Peyer's patch (tissue), 4 donors: ENCODE data around the gene ARSG. TPM values are rescaled to one million over a fixed set of nuclear protein-coding genes. Genes with fewer than 3 reads are reported as not detected.

ENCODE experiments used
- DNase-seq, 3 donors: peaks; one replicate each; pipeline ENCODE4 v3.0.0-alpha.2; 2017 to 2019
- H3K27ac ChIP-seq, 4 donors: fragments of 200-600 bp; sonication (generic); one replicate each; pipeline ENCODE4 v1.5.1; 2016 to 2019
- H3K27me3 ChIP-seq, 2 donors: fragments of 200-600 bp; sonication (generic); one replicate each; pipeline ENCODE4 v1.5.1; 2019
- H3K36me3 ChIP-seq, 3 donors: fragments of 200-600 bp; sonication (generic); one replicate each; pipeline ENCODE4 v1.5.1; 2016 to 2019
- H3K4me1 ChIP-seq, 4 donors: fragments of 200-600 bp; sonication (generic); one replicate each; pipeline ENCODE4 v1.5.1; 2016 to 2019
- H3K4me3 ChIP-seq, 4 donors: fragments of 200-600 bp; sonication (generic); 1 replicate in 3 of 4; 2 replicates in 1 of 4; pipeline ENCODE4 v1.5.1; 2016 to 2019; ENCODE audit warnings: mild to moderate bottlenecking in 1 of 4
- H3K9me3 ChIP-seq, 4 donors: fragments of 200-600 bp; sonication (generic); one replicate each; pipeline ENCODE4 v1.5.1; 2016 to 2019; ENCODE audit warnings: mild to moderate bottlenecking in 1 of 4
- CTCF ChIP-seq, 6 experiments: fragments of 450-650 bp in 4 of 6; fragments of 200-600 bp in 2 of 6; sonication (generic) in 1 of 6; IDR thresholded peaks; one replicate each; pipeline ENCODE4 v1.5.1; 2017 to 2019; ENCODE audit warnings: antibody characterized with exemption in 6 of 6, mild to moderate bottlenecking in 3 of 6, moderate library complexity in 1 of 6
- POLR2A ChIP-seq, 2 donors: fragments of 450-650 bp; IDR thresholded peaks; one replicate each; pipeline ENCODE4 v1.5.1; 2017; ENCODE audit warnings: antibody characterized with exemption in 2 of 2, mild to moderate bottlenecking in 2 of 2, moderate library complexity in 2 of 2
- total RNA-seq, 4 donors: library from RNA; depleted of rRNA; stranded (reverse); fragments of >200 nt; gene quantifications; one replicate each; pipeline ENCODE4 v1.1.0, GENCODE V29; 2016

The ARSG gene
- total RNA-seq, 4 donors from 2014 or later, result 0.70 to 29.7 (median 2.0) TPM

- Histone ChIP-seq H3K9me3 (no peaks in the 10 kb centered on the region), H3K27ac (no peak overlapping the region), H3K27me3 (no peaks in the 10 kb centered on the region), H3K4me1 (no peaks in the 10 kb centered on the region), H3K36me3 (no peaks in the 10 kb centered on the region), H3K4me3 (no peak overlapping the region)
- TF ChIP-seq CTCF (IDR thresholded peaks at IDR 0.05) (no peak), POLR2A (IDR thresholded peaks at IDR 0.05) (no peak)
- DNase-seq, result no peak
Measured at GRCh38 chr17:68298601-68299000, 7.3 kb downstream of the ARSG start.

GRCh38 chr17:68299817-68300216 lies 8.5 kb downstream of the ARSG start:
- no peak overlapping the region for H3K4me3 ChIP-seq
- H3K36me3 ChIP-seq, result no peaks in the 10 kb centered on the region
- DNase-seq, result no peak
- no peaks in the 10 kb centered on the region for H3K9me3 ChIP-seq
- H3K27ac ChIP-seq, result no peak overlapping the region
- H3K4me1 ChIP-seq, result no peaks in the 10 kb centered on the region
- no peaks in the 10 kb centered on the region for H3K27me3 ChIP-seq
- TF ChIP-seq POLR2A (IDR thresholded peaks at IDR 0.05) (no peak), CTCF (IDR thresholded peaks at IDR 0.05) (no peak)

- no peak for DNase-seq
- TF ChIP-seq CTCF (IDR thresholded peaks at IDR 0.05), result no peak
- TF ChIP-seq POLR2A (IDR thresholded peaks at IDR 0.05), result no peak
- Histone ChIP-seq H3K4me3 (no peak overlapping the region), H3K27me3 (no peaks in the 10 kb centered on the region), H3K36me3 (no peaks in the 10 kb centered on the region), H3K27ac (no peak overlapping the region), H3K4me1 (no peaks in the 10 kb centered on the region), H3K9me3 (no peaks in the 10 kb centered on the region)
Measured at GRCh38 chr17:68301438-68301959, 10.2 kb downstream of the ARSG start.

GRCh38 chr17:68302066-68302564 lies 10.8 kb downstream of the ARSG start:
- TF ChIP-seq POLR2A (IDR thresholded peaks at IDR 0.05) (no peak), CTCF (IDR thresholded peaks at IDR 0.05) (no peak)
- Histone ChIP-seq H3K4me3 (no peak overlapping the region), H3K9me3 (no peaks in the 10 kb centered on the region), H3K4me1 (no peaks in the 10 kb centered on the region), H3K27ac (no peak overlapping the region), H3K27me3 (no peaks in the 10 kb centered on the region), H3K36me3 (no peaks in the 10 kb centered on the region)
- DNase-seq, result no peak

GRCh38 chr17:68302666-68303065 lies 11.4 kb downstream of the ARSG start:
- TF ChIP-seq POLR2A (IDR thresholded peaks at IDR 0.05) (no peak), CTCF (IDR thresholded peaks at IDR 0.05) (no peak)
- no peak for DNase-seq
- no peak overlapping the region for H3K4me3 ChIP-seq
- H3K27ac ChIP-seq, result no peak overlapping the region
- no peaks in the 10 kb centered on the region for H3K4me1 ChIP-seq
- H3K9me3 ChIP-seq, result no peaks in the 10 kb centered on the region
- H3K27me3 ChIP-seq, result no peaks in the 10 kb centered on the region
- no peaks in the 10 kb centered on the region for H3K36me3 ChIP-seq

- no peaks in the 10 kb centered on the region for H3K9me3 ChIP-seq
- H3K4me3 ChIP-seq, result no peak overlapping the region
- no peaks in the 10 kb centered on the region for H3K4me1 ChIP-seq
- H3K36me3 ChIP-seq, result no peaks in the 10 kb centered on the region
- no peak overlapping the region for H3K27ac ChIP-seq
- DNase-seq, result no peak
- TF ChIP-seq CTCF (IDR thresholded peaks at IDR 0.05) (no peak), POLR2A (IDR thresholded peaks at IDR 0.05) (no peak)
- no peaks in the 10 kb centered on the region for H3K27me3 ChIP-seq
Measured at GRCh38 chr17:68304706-68305105, 13.4 kb downstream of the ARSG start.
